Measurements from ENCODE around the gene CFAP73.

DNA sequence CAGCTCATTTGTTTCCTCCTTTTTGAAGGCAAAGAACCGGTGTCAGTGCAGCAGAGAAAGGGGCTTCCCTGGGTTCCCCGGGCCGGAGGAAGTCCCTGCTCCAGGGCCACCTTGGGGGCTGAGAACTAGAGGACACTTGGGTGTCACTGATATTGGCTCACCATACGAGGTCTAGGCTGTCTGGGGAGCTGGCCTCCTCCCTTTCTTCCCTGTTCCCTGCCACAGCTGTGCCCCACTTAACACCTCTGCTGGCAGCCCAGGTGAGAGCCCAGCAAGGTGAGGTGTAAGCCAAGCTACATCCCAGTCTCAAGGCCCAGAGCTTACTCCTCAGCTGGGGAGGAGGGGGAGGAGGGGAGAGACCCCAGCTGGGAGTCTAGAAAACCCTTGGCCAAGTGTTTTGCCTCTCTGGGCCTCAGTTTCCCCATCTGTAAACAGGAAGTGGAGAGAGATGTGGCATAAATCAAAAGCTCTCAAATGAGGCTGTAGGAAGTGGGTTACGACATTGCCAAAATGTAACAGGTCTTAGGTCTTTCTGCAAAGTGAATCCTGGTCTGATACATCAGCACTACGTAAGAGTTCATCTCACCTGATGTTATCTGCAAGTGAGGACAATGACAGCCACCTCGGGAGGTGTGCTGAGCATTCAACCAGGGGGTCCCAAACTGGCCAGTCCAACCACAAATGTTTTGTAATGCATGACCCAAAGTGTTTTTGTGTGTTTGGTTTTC, 39.5 kb upstream of the CFAP73 start:
- TF ChIP-seq CTCF (IDR thresholded peaks at IDR 0.05): no peak
- TF ChIP-seq POLR2AphosphoS5 (IDR thresholded peaks at IDR 0.05): no peak
